GM18951 (cell line): Measurements from ENCODE around the gene HBEGF.

Experiments used
- POLR2A ChIP-seq: IDR thresholded peaks from 4 replicates; pipeline ENCODE4 v1.6.1; 2011; ENCODE audit warnings: mild to moderate bottlenecking; ENCODE audit not compliant: insufficient read length, insufficient read depth; ENCODE audit errors: extremely low read depth
- in situ Hi-C: fragments of 300-500 bp; cut with MboI; formaldehyde crosslinking; loops from one replicate; pipeline ENCODE4 v1.12.0; 2022; ENCODE audit warnings: low sequenced_read_pairs, mixed read lengths, inconsistent platforms; ENCODE audit not compliant: unreplicated experiment

HBEGF gene

GRCh38 chr5:140338908-140339307 lies 7.5 kb downstream of the HBEGF start:
- in situ Hi-C loops = no loop called here
- no peak for TF ChIP-seq POLR2A

DNA sequence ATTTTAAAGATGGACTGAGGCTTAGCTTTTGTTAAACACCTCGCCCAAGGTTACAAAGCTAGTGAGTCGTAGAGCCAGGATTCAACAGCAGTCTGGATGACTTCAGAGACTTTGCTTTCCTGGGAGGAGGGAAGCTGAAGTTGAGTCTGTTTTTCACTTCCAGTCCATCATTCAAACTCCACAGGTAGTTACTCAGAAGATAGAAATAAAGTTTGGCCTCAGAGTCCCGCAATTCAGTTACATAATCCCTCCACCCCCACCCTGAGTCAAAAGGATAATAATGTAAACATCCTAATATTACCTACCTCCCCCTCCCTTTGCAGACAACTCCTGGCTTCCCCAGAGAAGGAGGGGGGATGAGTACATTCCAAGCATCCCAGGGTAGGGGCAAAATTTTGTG lies 8.1 kb downstream of the HBEGF start:
- in situ Hi-C loops = no loop called here
- no peak for TF ChIP-seq POLR2A

DNA sequence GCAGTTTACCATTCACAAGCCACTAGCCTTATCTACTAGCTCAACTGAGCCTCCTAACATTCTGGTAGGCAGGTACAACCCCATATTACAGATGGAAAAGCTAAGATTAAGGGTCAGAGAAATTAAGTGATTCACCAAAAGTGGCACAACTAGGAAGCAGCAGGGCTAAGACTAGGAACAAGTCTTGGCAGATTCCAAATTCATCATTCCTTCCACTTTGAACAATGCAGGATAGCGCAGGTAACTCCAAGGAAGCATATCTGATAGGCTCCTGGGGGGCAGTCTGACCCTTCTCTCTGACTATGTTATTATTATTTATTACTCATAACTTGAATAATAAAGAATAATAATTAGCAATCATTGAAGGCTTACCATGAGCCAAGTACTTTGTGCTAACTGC lies 8.5 kb downstream of the HBEGF start:
- in situ Hi-C loops = no loop called here
- no peak for TF ChIP-seq POLR2A

DNA sequence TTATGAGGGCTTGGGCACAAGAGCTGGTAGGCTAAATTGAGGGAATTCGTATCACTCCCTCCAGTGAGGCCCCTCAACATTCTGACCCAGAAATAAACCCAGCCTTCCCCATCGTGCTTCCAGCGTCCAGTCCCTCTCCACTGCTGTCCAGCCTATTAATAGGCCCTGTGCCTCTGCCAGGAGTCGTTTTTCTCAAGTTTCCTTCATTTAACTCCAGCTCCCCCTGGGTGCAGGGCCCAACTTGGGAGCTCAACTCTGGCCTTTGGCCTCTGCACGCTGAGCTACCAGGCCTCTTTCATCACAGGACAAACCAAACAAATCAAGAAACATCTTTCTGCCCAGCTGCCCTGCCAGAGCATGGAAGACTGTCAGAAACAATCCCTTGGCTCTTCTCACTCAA lies 10.0 kb downstream of the HBEGF start:
- no peak for TF ChIP-seq POLR2A
- in situ Hi-C loops = no loop called here

DNA sequence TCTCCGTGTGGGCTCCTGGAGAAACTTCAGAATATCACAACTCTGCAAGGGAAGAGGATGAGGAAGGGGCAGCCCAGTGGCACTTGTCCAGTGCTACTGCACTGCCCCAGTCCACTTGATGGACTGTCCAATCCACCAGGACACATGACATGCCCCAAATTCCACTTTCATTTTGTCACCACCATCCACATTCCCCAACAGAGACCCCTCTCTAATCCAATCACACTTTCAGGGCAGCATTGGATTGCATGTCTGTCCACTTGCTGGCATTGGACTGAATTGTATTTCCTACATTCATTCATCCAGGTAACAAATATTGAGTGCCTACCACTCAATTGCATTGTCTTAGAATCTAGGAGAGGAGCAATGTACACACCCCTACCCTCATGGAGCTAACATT lies 14.8 kb downstream of the HBEGF start:
- in situ Hi-C loops = loop anchor here (5.0 kb wide), 1 partner anchor 74 kb away; no protein-coding TSS in a partner anchor
- no peak for TF ChIP-seq POLR2A

DNA sequence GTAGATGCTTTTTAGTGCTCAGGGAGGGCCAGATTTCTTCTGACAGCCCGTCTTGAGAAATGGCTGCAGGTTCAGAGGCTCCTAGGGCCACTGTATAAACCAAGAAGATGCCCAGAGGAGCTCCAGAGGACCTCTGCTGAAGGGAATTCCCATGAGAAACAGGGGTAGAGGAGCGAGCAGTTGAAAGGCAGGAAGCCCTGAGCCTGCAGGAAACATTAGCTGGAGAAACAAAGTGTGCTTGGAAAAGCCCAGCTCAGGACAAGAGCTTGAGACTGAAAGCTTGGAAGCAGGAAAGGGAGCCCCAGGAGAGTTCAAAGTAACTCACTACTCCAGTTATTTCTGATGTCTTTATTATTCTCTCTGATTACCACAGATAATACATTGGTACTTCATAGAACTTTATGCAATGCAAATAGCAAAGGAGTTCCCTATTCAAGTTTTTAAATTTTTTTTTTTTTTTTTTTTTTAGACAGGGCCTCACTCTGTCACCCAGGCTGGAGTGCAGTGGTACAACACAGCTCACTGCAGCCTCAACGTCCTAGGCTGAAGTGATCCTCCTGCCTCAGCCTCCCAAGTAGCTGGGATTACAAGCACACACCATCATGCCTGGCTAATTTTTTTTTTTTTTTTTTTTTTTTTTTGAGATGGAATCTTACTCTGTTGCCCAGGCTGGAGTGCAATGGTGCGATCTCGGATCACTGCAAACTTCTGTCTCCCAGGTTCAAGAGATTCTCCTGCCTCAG lies 16.5 kb downstream of the HBEGF start:
- in situ Hi-C loops = loop anchor here (5.0 kb wide), 1 partner anchor 73 kb away; no protein-coding TSS in a partner anchor
- no peak for TF ChIP-seq POLR2A

- in situ Hi-C loops = no loop called here
- TF ChIP-seq POLR2A = no peak
These were observed 18.2 kb downstream of the HBEGF start for GRCh38 chr5:140328036-140328764.

GRCh38 chr5:140327589-140327988 lies 18.8 kb downstream of the HBEGF start:
- in situ Hi-C loops = no loop called here
- no peak for TF ChIP-seq POLR2A

DNA sequence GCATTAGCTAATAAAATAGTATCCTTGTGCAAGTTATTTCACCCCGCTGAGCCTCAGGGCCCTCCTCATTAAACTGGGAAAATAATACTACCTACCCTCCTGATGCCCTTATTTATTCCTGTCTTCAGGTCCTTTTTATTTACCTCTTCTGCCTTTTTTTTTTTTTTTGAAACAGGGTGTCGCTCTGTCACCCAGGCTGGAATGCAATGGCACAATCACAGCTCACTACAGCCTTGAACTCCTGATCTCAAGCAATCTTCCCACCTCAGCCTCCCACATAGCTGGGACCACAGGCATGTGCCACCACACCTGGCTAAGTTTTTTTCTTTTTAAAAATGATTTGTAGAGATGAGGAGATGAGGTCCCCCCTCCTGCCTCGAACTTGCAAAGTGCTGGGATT lies 20.9 kb downstream of the HBEGF start:
- in situ Hi-C loops = no loop called here
- no peak for TF ChIP-seq POLR2A

DNA sequence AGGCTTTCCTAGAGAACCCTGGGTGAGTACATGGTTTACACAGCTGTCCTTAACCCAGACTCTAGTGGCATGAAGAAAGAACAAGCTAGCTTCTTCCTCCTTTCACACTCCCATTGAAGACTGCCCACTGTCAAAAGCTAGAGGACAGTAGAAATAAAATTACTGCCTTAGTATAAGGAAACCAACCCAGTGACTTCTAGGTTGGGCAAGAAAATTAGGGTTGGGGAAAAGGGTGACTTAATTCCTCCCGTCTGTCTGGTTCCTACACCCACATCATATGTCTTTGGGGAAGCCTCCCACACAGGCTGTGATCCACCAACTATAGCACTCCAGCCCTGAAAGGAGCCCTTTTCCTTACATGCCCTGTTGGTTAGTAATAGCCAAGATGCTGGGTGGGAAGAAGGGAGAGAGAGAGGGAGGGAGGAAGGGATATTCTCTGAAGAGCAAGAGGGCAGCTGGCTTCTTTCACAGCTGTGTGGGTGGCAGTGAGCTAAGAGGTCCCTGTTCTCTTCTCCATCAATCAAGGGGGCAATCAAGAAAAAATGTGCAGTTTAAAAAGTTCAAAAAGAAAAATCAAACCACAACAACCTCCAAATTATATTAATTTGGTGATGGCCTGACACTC lies 21.7 kb downstream of the HBEGF start:
- in situ Hi-C loops = no loop called here
- no peak for TF ChIP-seq POLR2A

- no peak for TF ChIP-seq POLR2A
- in situ Hi-C loops = no loop called here
These were observed 22.3 kb downstream of the HBEGF start for GRCh38 chr5:140324041-140324600.

- in situ Hi-C loops = no loop called here
- no peak for TF ChIP-seq POLR2A
These were observed 23.4 kb downstream of the HBEGF start for GRCh38 chr5:140322751-140323731.
